ENCODE results near the gene FKBP11.

- TF ChIP-seq CTCF (IDR thresholded peaks at IDR 0.05; ENCODE audit: low read length): peak; percentile 90
- TF ChIP-seq EZH2 (optimal IDR thresholded peaks at IDR 0.05; ENCODE audit: low read depth, low read length): no peak
These were observed 11.2 kb upstream of the FKBP11 start for GRCh38 chr12:48936379-48936979.

All from MM.1S (cell line).